Stimulated activated CD4-positive, alpha-beta T cell treated with anti-CD3 and anti-CD28 coated beads, Interleukin-1b, Interleukin-23, amount 100 ng/mL, for 48 hours (primary cell): Measurements from ENCODE around the gene RAB14.
"Not testable (repeated sequence)": the region's sequence is repeated elsewhere in the genome, so short reads cannot be mapped to it uniquely, and the experiment has no call there.

ENCODE experiments used
- DNase-seq: peaks from one replicate; pipeline ENCODE4 v3.0.0-alpha.2; 2020

Gene RAB14

GRCh38 chr9:121189006-121189405, 12.7 kb downstream of the RAB14 start:
- no peak for DNase-seq

GRCh38 chr9:121187636-121188305, 13.9 kb downstream of the RAB14 start:
- no peak for DNase-seq

- DNase-seq = no peak
Observed at GRCh38 chr9:121185774-121186403, 15.8 kb downstream of the RAB14 start.

- DNase-seq = no peak
Observed at GRCh38 chr9:121185178-121185745, 16.4 kb downstream of the RAB14 start.

- no peak for DNase-seq
Observed at GRCh38 chr9:121184463-121184862, 17.2 kb downstream of the RAB14 start.

- no peak for DNase-seq
Observed at GRCh38 chr9:121183666-121184423, 17.8 kb downstream of the RAB14 start.

GRCh38 chr9:121182989-121183388, 18.7 kb downstream of the RAB14 start:
- no peak for DNase-seq

- DNase-seq = no peak
Observed at GRCh38 chr9:121182101-121182836, 19.4 kb downstream of the RAB14 start.

- no peak for DNase-seq
Observed at GRCh38 chr9:121179930-121180681, 21.6 kb downstream of the RAB14 start.

GRCh38 chr9:121179373-121179721, 22.3 kb downstream of the RAB14 start:
- DNase-seq = not testable (repeated sequence)

- no peak for DNase-seq
Observed at GRCh38 chr9:121178676-121179372, 22.8 kb downstream of the RAB14 start.

GRCh38 chr9:121173501-121173900, 28.2 kb downstream of the RAB14 start:
- no peak for DNase-seq

GRCh38 chr9:121172726-121173487, 28.8 kb downstream of the RAB14 start:
- DNase-seq = no peak

- no peak for DNase-seq
Observed at GRCh38 chr9:121171236-121171635, 30.4 kb downstream of the RAB14 start.

GRCh38 chr9:121169094-121169601, 32.5 kb downstream of the RAB14 start:
- no peak for DNase-seq

GRCh38 chr9:121168052-121168451, 33.6 kb downstream of the RAB14 start:
- no peak for DNase-seq

- DNase-seq = no peak
Observed at GRCh38 chr9:121160025-121160424, 41.6 kb downstream of the RAB14 start.

GRCh38 chr9:121157939-121158338, 43.7 kb downstream of the RAB14 start:
- no peak for DNase-seq

GRCh38 chr9:121156263-121156731, 45.4 kb downstream of the RAB14 start:
- DNase-seq = no peak

- no peak for DNase-seq
Observed at GRCh38 chr9:121154782-121155181, 46.9 kb downstream of the RAB14 start.
